GM06990 (cell line): ENCODE data around the gene ZNF574.

Experiments
- DNase-seq: peaks from one replicate; pipeline ENCODE4 v3.0.0-alpha.2; 2011; ENCODE audit not compliant: insufficient read length; ENCODE audit errors: extremely low read depth
- H3K27me3 ChIP-seq: replicated peaks from 2 replicates; pipeline ENCODE4 v1.6.0; 2011; ENCODE audit warnings: low read length; ENCODE audit not compliant: control insufficient read depth, insufficient read depth
- H3K36me3 ChIP-seq: 2 replicates; pipeline ENCODE4 v1.5.1; 2011; ENCODE audit warnings: low read length; ENCODE audit not compliant: control insufficient read depth, insufficient read depth
- H3K4me3 ChIP-seq: replicated peaks from 2 replicates; pipeline ENCODE4 v1.5.1; 2011; ENCODE audit warnings: low read depth, mild to moderate bottlenecking, control low read depth, low read length
- TF ChIP-seq, protein P1 (sequence below): IDR thresholded peaks from 2 replicates; pipeline ENCODE4 v1.5.1; 2011; ENCODE audit warnings: low read length, control low read depth, mild to moderate bottlenecking, inconsistent platforms; ENCODE audit not compliant: insufficient read depth, poor library complexity, severe bottlenecking

Gene ZNF574

DNA sequence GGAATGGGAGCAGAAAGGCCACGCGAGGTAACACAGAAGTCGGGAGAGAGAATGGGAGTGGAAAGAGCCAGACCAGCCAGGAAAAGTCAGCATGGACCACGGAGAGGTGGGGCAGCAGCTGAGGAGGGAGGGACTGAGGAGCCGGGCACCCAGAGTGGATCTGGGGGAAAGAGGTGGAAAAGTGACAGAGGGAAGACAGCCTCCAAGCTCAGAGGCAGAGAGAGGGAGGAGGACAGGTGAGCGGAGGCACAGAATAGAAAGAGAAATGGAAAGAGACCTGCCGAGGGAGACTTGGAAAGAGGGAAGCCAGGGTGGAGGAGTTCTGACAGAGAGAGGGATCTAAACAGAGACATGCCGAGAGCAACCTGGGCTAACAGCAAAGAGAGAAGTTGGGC lies 7.6 kb upstream of the ZNF574 start:
- DNase-seq: no peak
- Histone ChIP-seq H3K36me3 (no peaks in the 10 kb centered on the region), H3K27me3 (peaks cover 7% of the 10 kb centered on the region), H3K4me3 (no peak overlapping the region)
- TF ChIP-seq, protein P1, sequence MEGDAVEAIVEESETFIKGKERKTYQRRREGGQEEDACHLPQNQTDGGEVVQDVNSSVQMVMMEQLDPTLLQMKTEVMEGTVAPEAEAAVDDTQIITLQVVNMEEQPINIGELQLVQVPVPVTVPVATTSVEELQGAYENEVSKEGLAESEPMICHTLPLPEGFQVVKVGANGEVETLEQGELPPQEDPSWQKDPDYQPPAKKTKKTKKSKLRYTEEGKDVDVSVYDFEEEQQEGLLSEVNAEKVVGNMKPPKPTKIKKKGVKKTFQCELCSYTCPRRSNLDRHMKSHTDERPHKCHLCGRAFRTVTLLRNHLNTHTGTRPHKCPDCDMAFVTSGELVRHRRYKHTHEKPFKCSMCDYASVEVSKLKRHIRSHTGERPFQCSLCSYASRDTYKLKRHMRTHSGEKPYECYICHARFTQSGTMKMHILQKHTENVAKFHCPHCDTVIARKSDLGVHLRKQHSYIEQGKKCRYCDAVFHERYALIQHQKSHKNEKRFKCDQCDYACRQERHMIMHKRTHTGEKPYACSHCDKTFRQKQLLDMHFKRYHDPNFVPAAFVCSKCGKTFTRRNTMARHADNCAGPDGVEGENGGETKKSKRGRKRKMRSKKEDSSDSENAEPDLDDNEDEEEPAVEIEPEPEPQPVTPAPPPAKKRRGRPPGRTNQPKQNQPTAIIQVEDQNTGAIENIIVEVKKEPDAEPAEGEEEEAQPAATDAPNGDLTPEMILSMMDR: no peak

GRCh38 chr19:42068756-42069571 lies 7.0 kb upstream of the ZNF574 start:
- Histone ChIP-seq H3K4me3 (no peak overlapping the region), H3K36me3 (no peaks in the 10 kb centered on the region)
- TF ChIP-seq, protein P1: no peak

DNA sequence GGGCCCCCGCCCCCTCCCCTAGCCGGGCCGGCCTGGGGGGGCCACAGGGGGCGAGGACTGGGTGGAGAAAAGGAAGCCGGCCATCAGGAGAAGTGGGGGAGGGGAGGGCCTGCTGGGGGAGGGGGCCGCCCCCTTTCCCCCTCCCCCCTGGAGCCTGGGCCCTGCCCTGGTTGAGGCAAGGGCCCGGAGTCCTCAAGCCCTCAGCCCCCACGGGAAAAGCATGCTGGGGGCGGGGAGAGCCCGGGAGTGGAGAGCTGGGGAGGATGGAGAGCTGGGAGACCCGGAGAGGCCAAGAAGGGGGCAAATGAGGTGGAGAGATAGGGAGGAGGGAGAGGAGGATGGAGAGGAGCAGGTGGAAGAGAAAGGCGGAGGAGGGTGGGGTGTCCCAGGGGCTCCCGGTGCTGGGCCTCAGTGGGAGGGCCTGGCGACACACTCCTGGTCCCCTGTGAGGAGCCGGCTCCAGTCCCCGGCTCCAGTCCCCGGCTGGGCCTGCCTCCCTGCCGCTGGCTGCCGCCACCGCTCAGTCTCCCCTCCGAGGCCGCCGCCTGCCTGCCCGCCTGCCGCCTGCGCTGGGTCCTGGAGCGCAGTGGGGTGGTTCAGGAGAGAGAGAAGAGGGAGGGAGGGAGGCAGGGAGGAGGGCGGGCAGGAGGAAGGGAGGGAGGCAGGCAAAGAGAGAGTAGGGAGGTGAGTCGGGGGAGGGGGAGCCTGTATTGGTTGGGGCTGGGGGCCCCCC lies 6.2 kb upstream of the ZNF574 start, which contains the start of gene GRIK5:
TSS of gene GRIK5 (minus strand) at position 588 of the 733 bp plus-strand sequence. CDS start 4,436 bp downstream, outside the sequence.
- Histone ChIP-seq H3K36me3 (no peaks in the 10 kb centered on the region), H3K4me3 (no peak within 1 kb of the TSS), H3K27me3 (peaks cover 7% of the 10 kb centered on the region)
- TF ChIP-seq, protein P1: no peak
- no peak for DNase-seq

More at GRCh38 chr19:42068756-42069571, 7.0 kb upstream of the ZNF574 start:
- H3K27me3 ChIP-seq: peaks cover 7% of the 10 kb centered on the region
- no peak for DNase-seq

- peaks cover 7% of the 10 kb centered on the region for H3K27me3 ChIP-seq
- DNase-seq: no peak
- TF ChIP-seq, protein P1: no peak
- H3K4me3 ChIP-seq: no peak overlapping the region
- no peaks in the 10 kb centered on the region for H3K36me3 ChIP-seq
These were observed 4.7 kb upstream of the ZNF574 start for GRCh38 chr19:42071247-42071646.

GRCh38 chr19:42074513-42075363 lies 1.2 kb upstream of the ZNF574 start:
- TF ChIP-seq, protein P1: no peak
- Histone ChIP-seq H3K4me3 (peak overlapping the region; percentile 96), H3K27me3 (no peaks in the 10 kb centered on the region), H3K36me3 (peaks cover 14% of the 10 kb centered on the region)
- DNase-seq: peak; percentile 44
